Measurements from ENCODE around the gene ODC1. TPM values are rescaled to one million over a fixed set of nuclear protein-coding genes. Genes with fewer than 3 reads are reported as not detected.
"Not testable (repeated sequence)": the region's sequence is repeated elsewhere in the genome, so short reads cannot be mapped to it uniquely, and the experiment has no call there.

Gene ODC1
- 95.6 and 175 TPM in 2 replicates for total RNA-seq (2014; rRNA removed; shearing (Covaris generic))

DNA sequence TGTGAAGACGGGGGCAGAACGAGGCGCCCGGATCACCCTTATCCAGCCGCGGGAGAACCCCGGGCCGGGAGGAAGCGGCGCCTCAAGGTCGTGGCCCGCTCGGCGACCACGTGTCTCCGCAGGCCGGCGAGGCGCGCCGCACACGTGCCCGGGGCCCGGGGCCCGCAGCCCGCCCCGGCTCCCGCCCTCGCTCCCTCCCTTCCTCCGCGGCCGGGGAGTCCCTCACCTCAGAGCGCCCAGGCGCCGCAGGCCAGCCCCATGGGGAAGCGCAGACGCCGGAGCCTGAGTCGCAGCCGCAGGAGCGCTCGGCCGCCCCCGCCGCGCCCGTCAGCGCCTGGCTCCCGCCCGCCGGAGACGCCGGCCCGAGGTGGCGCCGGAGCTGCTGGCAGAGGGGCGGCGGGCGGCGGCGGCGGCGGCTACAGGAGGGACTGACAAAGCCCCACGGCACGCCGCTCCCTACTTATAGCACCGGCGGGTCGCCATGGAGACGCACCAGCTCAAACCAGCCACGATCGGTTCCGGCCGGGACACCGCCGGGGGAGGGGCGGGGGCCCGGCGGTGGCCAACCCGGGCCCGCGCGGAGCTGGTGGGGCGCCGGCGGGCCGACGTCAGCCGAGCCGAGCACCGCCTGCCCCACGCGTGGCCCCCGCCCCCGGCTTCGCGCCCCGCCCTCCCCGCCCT is at the start of gene ODC1:
Gene ODC1 (minus strand): TSS at position 433 of the 681 bp plus-strand sequence. CDS start 3,295 bp downstream, outside the sequence.
- Histone ChIP-seq H3K27me3 (ENCODE audit: control insufficient read depth, insufficient read depth, low read length) (peaks cover 3% of the 10 kb centered on the region), H3K4me3 (ENCODE audit: insufficient read depth, low read depth, low read length) (peak within 1 kb of the TSS; percentile 64), H3K36me3 (replicated peaks; ENCODE audit: control insufficient read depth, insufficient read depth, low read length) (peaks cover 7% of the 10 kb centered on the region)
- peak; percentile 92 for DNase-seq

DNA sequence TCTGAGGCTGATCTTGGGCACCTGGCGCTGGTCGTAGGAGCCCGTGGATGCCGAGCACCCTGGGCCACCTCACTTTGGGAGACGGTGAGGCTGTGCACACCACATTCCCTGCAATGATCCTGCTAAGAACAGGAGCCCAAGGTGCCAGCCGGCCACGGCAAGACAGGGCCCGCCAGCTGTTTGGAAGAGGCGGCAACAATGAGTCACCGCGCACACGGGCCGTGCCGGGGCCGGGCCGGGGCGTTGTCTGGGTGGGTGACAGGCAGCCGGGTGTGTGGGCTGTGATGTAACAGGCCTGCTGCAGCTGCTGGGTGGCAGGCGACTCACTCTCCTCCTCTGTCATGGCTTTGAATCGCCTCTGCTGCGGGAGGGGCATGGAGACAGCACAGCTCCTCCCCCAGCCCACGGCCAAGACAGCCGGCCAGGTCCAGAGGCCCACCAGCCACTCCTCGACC is 49.7 kb upstream of the ODC1 start:
- DNase-seq, result peak; percentile 66
- H3K36me3 ChIP-seq (replicated peaks; ENCODE audit: control insufficient read depth, insufficient read depth, low read length), result no peaks in the 10 kb centered on the region
- H3K4me3 ChIP-seq (ENCODE audit: insufficient read depth, low read depth, low read length), result no peak overlapping the region
- H3K27me3 ChIP-seq (ENCODE audit: control insufficient read depth, insufficient read depth, low read length), result no peaks in the 10 kb centered on the region

DNA sequence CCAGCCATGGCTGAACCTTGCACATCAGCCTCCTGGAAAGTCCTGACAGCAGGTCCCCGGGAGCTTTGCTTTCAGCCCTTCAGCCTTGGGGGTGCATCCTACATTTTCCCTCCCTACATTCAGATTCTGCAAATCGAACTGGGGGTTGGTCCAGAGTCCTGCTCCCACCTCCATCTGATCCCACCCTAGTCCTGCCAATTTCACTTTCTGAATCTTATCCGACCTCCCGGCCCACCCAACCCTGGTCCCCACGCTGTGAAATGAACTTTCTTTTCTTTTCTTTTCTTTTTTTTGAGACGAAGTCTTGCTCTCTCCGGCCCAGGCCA is 47.8 kb upstream of the ODC1 start:
- DNase-seq, result peak; percentile 20
- H3K4me3 ChIP-seq (ENCODE audit: insufficient read depth, low read depth, low read length), result no peak overlapping the region
- no peaks in the 10 kb centered on the region for H3K36me3 ChIP-seq (replicated peaks; ENCODE audit: control insufficient read depth, insufficient read depth, low read length)
- no peaks in the 10 kb centered on the region for H3K27me3 ChIP-seq (ENCODE audit: control insufficient read depth, insufficient read depth, low read length)

DNA sequence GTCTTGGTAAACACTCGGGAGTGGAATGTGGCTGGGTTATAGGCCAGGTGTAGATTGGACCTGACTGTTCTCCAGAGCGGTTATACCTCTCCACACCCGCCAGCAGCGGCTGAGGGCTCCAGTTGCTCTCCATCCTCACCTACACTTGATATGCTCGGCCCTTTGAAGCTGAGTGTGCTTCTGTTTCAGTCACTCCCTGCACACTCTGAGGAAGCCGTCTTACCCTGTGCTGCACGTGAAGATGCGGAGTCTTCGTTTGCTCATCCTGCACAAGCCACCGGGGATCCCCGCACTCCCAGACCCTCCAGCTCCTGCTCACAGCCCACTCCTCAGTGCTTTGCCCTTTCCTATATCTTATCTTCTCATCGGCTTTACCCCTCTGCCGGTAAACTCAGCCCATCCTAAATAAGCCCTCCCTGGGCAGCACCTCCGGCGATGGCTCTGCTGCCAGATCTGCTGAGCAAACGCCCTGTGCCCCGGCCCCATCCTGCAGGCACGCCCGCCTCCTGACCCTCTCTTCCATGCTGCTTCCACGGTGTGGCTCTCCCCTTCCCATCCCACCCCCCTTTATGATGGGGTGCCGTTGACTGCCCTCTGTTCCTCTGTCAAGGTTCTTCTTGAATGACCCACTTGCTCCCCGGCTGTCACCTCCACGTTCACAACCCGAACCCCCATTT is 47.3 kb upstream of the ODC1 start:
- H3K36me3 ChIP-seq (replicated peaks; ENCODE audit: control insufficient read depth, insufficient read depth, low read length), result no peaks in the 10 kb centered on the region
- no peaks in the 10 kb centered on the region for H3K27me3 ChIP-seq (ENCODE audit: control insufficient read depth, insufficient read depth, low read length)
- H3K4me3 ChIP-seq (ENCODE audit: insufficient read depth, low read depth, low read length), result no peak overlapping the region
- peak; percentile 45 for DNase-seq

DNA sequence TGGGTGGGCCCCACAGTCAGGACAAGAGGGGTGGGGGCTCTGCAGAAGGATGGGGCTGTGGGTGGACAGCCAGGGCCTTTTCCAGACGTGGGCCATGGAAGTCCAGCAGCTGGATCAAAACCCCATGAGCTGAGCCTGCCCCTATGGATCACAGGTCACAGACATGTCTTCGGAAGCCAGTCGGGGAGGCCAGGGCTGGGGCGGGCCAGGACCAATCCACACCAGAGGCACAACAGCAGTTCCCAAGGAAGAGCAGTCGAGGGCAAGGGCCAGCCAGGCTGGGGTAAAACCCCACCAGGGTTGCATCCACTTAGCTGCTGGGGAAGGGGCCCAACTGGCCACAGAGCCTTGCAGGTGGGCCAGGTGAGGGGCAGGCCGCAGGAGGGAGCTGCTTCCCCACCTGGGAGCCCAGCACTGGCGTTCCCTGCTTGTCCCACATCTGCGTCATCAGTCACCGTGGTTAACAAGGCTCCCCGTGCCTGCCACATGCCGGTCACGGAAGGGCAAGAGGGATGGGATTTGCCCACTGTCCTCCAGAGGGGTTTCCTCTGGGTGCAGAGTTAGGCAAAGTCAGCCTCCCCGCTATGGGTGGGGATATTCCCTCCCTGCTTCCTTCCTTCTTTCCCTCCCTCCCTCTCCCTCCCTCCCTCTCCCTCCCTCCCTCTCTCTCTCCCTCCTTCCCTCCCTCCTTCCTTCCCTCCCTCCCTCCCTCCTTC is 46.4 kb upstream of the ODC1 start:
- no peak overlapping the region for H3K4me3 ChIP-seq (ENCODE audit: insufficient read depth, low read depth, low read length)
- no peaks in the 10 kb centered on the region for H3K36me3 ChIP-seq (replicated peaks; ENCODE audit: control insufficient read depth, insufficient read depth, low read length)
- peak; percentile 46 for DNase-seq
- no peaks in the 10 kb centered on the region for H3K27me3 ChIP-seq (ENCODE audit: control insufficient read depth, insufficient read depth, low read length)

DNA sequence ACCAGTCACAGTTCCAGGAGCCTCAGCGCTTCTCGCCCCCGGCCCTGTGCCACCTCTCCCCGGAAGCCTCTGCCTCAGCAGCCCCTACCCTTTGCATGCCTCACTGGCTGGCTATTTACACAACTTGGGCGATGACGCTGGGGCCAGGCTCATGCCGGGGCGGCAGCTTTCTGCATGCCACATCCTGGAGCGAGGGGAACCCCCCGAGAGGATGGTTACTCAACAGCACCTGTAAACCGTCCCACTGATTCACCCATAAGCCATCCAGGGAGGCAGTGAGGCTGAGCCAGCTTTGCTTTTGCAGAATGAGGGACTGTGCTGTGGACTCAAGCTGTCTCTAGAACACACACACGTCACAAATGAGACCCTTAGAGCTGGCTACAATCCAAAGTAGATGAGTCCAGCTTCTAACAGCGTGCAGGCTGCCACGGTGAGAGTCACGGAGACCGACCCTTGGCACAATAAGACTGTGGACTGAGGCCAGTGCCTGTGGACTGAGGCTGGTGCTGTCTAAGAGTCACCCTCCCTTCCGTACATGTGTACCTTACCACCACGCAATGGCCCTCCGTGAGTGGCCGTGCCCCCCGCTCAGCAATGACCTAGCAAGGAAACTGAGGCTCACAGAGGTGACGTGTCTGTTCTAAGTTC is 45.6 kb upstream of the ODC1 start:
- Histone ChIP-seq H3K36me3 (replicated peaks; ENCODE audit: control insufficient read depth, insufficient read depth, low read length) (no peaks in the 10 kb centered on the region), H3K27me3 (ENCODE audit: control insufficient read depth, insufficient read depth, low read length) (no peaks in the 10 kb centered on the region), H3K4me3 (ENCODE audit: insufficient read depth, low read depth, low read length) (no peak overlapping the region)
- no peak for DNase-seq

DNA sequence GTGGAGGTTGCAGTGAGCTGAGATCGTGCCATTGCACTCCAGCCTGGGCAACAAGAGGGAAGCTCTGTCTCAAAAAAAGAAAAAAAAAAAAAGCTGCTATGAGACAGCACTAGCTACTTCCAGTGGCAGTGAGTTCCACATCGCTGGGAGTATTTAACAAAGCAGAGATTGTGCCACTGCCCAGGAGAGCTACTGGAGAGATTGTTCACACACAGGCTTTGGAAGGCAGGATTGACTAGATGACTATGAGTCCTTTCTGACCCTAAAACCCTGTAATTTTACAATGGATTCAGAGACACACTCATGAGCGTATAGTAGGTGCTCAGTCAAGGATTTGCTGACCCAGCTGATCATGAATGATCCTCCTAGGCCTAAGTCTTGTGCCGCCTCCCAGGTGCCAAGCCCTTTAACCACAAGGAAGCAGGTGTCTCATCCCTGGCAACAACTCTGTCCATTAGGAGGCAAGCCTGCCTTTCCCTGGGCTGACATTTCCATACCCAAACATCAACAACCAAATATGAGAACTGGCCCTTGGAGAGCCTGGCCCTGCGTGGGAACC is 45.0 kb upstream of the ODC1 start:
- H3K27me3 ChIP-seq (ENCODE audit: control insufficient read depth, insufficient read depth, low read length), result no peaks in the 10 kb centered on the region
- no peak overlapping the region for H3K4me3 ChIP-seq (ENCODE audit: insufficient read depth, low read depth, low read length)
- no peaks in the 10 kb centered on the region for H3K36me3 ChIP-seq (replicated peaks; ENCODE audit: control insufficient read depth, insufficient read depth, low read length)
- no peak for DNase-seq

DNA sequence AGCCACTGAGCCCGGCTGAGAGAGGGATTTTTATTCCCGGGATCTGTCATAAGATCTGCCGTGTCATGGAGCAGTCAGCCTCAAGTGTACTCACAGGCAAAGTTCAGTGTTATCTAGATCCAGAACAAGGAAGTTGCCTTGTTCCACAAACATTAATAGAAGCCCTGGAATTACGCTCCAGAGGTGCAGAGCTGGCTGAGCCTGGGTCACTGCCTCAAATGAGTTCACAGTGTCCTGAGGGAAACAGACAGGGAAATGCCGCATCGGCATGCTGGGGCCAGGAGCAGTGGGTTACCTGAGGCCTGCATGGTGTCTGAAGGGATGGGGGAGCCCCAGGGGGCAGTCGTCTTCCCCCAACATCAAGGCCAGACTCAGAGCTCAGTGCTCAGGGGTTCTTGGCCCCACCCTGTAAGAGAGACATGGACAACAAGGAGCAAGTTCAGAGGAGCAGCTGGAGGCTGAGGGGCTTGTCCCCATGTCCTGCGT is 42.7 kb upstream of the ODC1 start:
- H3K27me3 ChIP-seq (ENCODE audit: control insufficient read depth, insufficient read depth, low read length), result no peaks in the 10 kb centered on the region
- H3K4me3 ChIP-seq (ENCODE audit: insufficient read depth, low read depth, low read length), result no peak overlapping the region
- DNase-seq, result peak; percentile 17
- H3K36me3 ChIP-seq (replicated peaks; ENCODE audit: control insufficient read depth, insufficient read depth, low read length), result no peaks in the 10 kb centered on the region

DNA sequence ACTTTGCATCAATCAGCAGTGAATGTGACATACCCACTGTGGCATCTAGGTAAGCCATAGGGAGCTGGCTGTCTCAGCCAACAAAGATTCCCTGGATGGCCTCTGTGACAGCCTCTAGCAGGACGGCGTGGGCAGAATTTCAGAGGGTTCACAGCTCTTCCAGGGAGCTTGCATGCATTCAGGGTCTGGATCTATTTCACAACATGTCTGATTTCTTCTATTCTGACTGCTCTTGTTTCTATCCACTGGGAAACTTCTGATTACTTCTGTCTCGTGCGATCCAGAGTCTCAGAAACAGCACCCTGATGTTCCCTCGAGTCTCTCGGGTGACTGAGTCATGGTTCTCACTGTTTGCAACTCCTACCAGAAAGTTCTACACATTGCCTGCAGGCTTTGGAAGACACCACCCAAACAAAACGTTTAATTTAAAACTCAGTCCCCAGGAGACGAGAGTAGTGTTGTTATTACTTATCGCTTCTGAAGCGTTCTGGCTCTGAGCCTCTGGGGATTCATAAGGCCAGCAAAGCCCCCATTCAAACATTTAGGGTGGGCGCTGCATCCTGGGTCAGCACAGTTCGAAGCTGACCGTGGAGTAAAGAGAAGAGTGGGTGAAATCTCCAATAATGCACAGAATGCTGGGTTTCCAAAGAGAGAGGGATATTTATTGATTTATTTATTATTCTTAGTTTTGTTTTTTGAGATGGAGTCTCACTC is 41.9 kb upstream of the ODC1 start:
- peak; percentile 11 for DNase-seq
- no peaks in the 10 kb centered on the region for H3K36me3 ChIP-seq (replicated peaks; ENCODE audit: control insufficient read depth, insufficient read depth, low read length)
- no peaks in the 10 kb centered on the region for H3K27me3 ChIP-seq (ENCODE audit: control insufficient read depth, insufficient read depth, low read length)
- H3K4me3 ChIP-seq (ENCODE audit: insufficient read depth, low read depth, low read length), result no peak overlapping the region

DNA sequence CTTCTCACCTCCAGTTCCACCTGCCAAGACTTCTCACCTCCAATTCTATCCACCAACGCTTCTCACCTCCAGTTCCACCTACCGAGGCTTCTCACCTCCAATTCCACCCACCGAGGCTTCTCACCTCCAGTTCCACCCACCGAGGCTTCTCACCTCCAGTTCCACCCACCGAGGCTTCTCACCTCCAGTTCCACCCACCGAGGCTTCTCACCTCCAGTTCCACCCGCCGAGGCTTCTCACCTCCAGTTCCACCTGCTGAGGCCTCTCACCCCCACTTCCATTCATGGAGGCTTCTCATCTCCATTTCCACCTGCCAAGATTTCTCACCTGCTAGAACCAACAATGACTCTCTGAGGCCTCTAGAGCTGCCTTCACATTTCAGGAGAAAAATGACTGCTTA is 40.0 kb upstream of the ODC1 start:
- not testable (repeated sequence) for H3K27me3 ChIP-seq (ENCODE audit: control insufficient read depth, insufficient read depth, low read length); H3K4me3 ChIP-seq (ENCODE audit: insufficient read depth, low read depth, low read length); H3K36me3 ChIP-seq (replicated peaks; ENCODE audit: control insufficient read depth, insufficient read depth, low read length); DNase-seq

DNA sequence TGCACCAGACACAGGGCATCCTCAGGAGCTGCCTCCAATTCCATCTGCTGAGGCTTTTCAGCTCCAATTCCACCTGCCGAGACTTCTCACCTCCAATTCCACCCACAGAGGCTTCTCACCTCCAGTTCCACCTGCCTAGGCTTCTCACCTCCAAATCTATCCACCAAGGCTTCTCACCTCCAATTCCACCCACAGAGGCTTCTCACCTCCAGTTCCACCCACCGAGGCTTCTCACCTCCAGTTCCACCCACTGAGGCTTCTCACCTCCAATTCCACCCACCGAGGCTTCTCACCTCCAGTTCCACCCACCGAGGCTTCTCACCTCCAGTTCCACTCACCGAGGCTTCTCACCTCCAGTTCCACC is 39.6 kb upstream of the ODC1 start:
- not testable (repeated sequence) for H3K27me3 ChIP-seq (ENCODE audit: control insufficient read depth, insufficient read depth, low read length); DNase-seq; H3K36me3 ChIP-seq (replicated peaks; ENCODE audit: control insufficient read depth, insufficient read depth, low read length); H3K4me3 ChIP-seq (ENCODE audit: insufficient read depth, low read depth, low read length)

DNA sequence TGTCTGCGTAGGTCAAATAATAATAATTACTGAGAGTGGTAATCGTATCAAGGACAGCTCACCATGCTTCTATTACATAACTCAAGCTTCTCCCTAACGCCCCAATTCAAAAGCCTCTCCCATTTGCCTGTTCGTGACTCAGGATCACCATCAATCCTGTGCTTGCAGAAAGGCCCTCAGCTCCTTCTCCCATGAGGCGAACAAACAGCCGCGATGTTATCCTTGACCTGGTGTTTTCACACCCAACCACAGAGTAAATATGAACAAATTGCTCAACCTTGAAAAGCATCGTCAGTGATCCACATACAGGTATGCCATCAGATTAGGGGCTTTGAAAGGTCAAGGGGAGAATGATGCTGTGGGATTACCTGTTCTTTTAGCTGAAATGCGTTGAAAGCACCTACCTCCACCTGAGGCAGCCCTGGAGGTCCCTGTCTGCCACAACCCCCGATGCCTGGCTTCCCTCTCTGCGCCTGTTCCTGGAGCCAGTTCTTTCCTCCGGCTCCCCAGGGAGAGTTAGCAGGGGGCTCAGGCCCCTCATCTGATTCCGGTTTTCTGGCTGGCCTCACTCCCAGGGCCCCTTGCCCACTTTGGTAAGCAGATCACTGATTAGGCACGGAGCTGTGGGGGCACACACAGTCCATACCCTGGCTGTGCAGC is 39.1 kb upstream of the ODC1 start:
- peak; percentile 14 for DNase-seq
- Histone ChIP-seq H3K4me3 (ENCODE audit: insufficient read depth, low read depth, low read length) (no peak overlapping the region), H3K27me3 (ENCODE audit: control insufficient read depth, insufficient read depth, low read length) (no peaks in the 10 kb centered on the region), H3K36me3 (replicated peaks; ENCODE audit: control insufficient read depth, insufficient read depth, low read length) (no peaks in the 10 kb centered on the region)

DNA sequence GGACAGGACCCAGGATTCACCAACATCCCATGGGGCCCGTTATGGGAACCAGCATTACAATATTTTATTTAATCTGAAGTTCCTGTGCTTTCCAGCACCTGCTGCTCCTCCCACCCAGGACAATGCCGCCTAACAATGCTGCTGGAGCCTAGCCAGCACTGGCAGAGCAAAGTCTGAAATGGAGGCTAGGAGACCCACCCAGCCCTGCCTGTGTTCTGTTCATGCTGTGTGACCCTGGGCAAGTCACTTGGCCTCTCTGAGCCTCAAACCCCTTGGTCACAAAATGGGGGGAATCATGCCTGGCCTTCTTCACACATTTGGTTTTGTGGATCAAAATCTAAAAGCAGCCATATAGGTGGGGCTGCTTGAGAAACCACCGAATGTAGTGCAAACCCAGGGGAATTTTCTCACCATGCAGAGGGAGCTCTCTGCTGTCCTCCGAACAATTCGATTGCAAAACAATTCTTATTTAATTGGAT is 38.5 kb upstream of the ODC1 start:
- Histone ChIP-seq H3K36me3 (replicated peaks; ENCODE audit: control insufficient read depth, insufficient read depth, low read length) (no peaks in the 10 kb centered on the region), H3K4me3 (ENCODE audit: insufficient read depth, low read depth, low read length) (no peak overlapping the region), H3K27me3 (ENCODE audit: control insufficient read depth, insufficient read depth, low read length) (no peaks in the 10 kb centered on the region)
- peak; percentile 12 for DNase-seq
